HG03175 (cell line): ENCODE results near the gene ENTPD2.
"Not testable (repeated sequence)": the region's sequence is repeated elsewhere in the genome, so short reads cannot be mapped to it uniquely, and the experiment has no call there.

ENCODE experiments used
- ATAC-seq: cut with Tn5 transposase; IDR thresholded peaks from one replicate; pipeline ENCODE4 v1.9.1; 2021; ENCODE audit warnings: mild to moderate bottlenecking, moderate library complexity; ENCODE audit not compliant: unreplicated experiment

Gene ENTPD2

GRCh38 chr9:137048655-137049543 is 5.0 kb downstream of the ENTPD2 start:
- ATAC-seq = no peak

GRCh38 chr9:137046088-137046787 is 7.6 kb downstream of the ENTPD2 start, which contains the start of gene NPDC1:
TSS of gene NPDC1 (minus strand) at chr9:137046177. CDS start at chr9:137045989, 188 bp downstream.
- ATAC-seq = peak; percentile 68

GRCh38 chr9:137045294-137046087 is 8.4 kb downstream of the ENTPD2 start:
- ATAC-seq = no peak

- ATAC-seq = no peak
Observed at GRCh38 chr9:137044502-137045177, 9.2 kb downstream of the ENTPD2 start.

- no peak for ATAC-seq
Observed at GRCh38 chr9:137044037-137044436, 9.8 kb downstream of the ENTPD2 start.

GRCh38 chr9:137042751-137043727 is 10.8 kb downstream of the ENTPD2 start:
- ATAC-seq = no peak

- no peak for ATAC-seq
Observed at GRCh38 chr9:137041124-137041523, 12.7 kb downstream of the ENTPD2 start.

GRCh38 chr9:137040568-137040967 is 13.3 kb downstream of the ENTPD2 start:
- ATAC-seq = no peak

GRCh38 chr9:137039611-137040366 is 14.1 kb downstream of the ENTPD2 start:
- no peak for ATAC-seq

GRCh38 chr9:137038916-137039315 is 14.9 kb downstream of the ENTPD2 start:
- no peak for ATAC-seq

- ATAC-seq = no peak
Observed at GRCh38 chr9:137037483-137037882, 16.4 kb downstream of the ENTPD2 start.

GRCh38 chr9:137037035-137037434 is 16.8 kb downstream of the ENTPD2 start:
- ATAC-seq = no peak

- ATAC-seq = no peak
Observed at GRCh38 chr9:137035937-137036336, 17.9 kb downstream of the ENTPD2 start.

- ATAC-seq = no peak
Observed at GRCh38 chr9:137035507-137035834, 18.4 kb downstream of the ENTPD2 start.

GRCh38 chr9:137034709-137035506 is 19.0 kb downstream of the ENTPD2 start:
- ATAC-seq = peak; percentile 60

GRCh38 chr9:137034039-137034708 is 19.7 kb downstream of the ENTPD2 start:
- no peak for ATAC-seq

- ATAC-seq = not testable (repeated sequence)
Observed at GRCh38 chr9:137033481-137033880, 20.4 kb downstream of the ENTPD2 start.
